GM10847 (cell line): Measurements from ENCODE around the gene OR6K2.

Experiments used
- POLR2A ChIP-seq: IDR thresholded peaks from 2 replicates; pipeline ENCODE4 v1.6.1; 2011; ENCODE audit not compliant: insufficient read length; ENCODE audit errors: extremely low read depth

The OR6K2 gene

DNA sequence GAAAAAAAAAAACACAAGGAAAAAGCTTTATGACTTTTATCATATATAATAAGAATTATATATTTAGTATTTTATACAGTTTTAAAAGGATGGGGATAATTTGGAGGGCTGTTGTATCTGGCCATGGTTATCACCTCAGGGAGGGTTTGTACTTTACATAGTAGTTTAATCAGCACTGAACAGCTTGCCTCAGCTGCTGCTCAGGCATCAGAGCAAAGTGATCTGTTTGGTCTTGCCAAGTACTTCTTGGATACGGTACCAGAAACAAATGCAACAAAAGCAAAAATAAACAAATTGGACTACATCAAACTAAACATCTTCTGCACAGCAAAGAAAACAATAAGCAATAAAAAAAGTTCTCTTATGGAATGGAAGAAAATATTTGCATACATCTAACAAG, 11.3 kb downstream of the OR6K2 start:
- TF ChIP-seq POLR2A: no peak

DNA sequence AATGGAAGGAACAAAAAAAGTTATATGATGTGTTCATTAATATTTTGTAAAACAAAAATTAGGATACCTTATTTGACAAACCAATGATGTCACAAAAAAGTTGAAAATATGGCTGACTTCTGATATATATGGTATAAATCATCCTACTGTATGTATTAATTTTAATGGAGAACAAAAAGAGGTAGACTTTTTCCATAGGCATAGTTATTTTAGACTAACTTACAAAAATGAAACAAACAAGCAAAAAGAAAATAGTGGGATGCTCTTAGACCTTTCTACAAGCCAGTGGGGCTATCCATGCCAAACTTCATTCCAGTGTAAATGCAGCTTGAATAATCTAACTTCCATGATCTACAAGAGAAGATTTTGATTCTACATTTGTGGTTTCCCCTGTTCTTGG, 13.4 kb downstream of the OR6K2 start:
- no peak for TF ChIP-seq POLR2A

DNA sequence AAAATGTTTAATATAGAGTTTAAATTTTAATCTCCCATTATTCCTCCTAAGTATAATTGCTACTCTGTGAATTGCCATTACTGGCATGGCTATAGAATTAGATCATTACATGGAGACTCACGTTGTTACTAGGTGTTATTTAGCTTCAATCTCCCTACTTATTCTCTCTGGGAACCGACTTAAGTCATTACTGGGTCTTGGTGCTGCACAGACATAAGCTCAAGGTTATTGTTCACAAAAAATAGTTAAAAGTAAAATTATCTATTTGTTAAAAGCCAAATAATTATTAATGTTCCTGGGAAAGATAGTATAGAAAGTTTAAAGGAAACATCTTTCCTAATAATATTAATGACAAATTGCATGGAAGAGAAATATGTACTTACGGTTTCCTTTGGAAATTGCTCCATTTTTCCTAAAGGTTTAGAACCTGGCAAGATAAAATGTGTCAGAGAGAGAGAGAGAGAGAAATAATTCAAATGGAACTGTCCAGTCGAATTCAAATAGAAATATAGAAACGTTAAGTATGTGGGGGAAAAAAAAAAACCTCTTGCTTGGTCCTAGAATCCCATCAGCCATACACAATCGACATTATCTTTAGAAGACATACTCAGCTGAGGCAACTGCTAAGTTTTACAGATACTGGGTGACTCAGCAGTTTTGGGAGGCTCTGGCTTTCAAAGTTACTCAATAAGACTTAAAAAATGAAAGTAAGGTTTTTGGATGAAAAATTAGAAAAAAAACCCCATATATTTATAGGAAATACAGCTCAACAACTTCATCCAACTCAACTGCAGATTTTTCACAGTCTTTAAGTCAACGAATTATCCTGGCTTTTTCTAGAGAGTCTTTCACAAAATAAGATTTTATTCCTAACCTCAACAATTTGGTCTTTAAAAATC, 14.1 kb downstream of the OR6K2 start, which contains the start of gene SPTA1:
TSS of gene SPTA1 (minus strand) at position 605 of the 899 bp plus-strand sequence. CDS start at position 407, 198 bp downstream.
- TF ChIP-seq POLR2A: no peak

DNA sequence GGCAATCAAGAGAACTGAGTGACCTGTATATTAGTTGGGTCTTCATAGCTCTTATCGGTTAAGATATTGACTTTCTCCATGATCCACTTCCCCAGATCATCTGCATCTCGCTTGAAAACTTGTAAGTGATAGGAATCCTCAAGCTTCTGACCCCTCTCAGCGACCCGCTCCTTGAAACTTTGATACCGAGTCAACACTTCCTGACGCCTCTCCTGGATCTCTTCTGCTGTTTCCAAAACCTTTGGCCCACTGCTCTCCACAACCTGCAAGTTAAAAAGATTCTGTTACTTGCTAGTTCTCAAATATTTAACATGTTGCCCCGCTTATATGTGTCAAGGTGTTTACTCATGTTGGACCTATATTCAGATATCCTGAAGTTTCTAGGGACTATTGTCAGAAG, 15.4 kb downstream of the OR6K2 start:
- TF ChIP-seq POLR2A: no peak

DNA sequence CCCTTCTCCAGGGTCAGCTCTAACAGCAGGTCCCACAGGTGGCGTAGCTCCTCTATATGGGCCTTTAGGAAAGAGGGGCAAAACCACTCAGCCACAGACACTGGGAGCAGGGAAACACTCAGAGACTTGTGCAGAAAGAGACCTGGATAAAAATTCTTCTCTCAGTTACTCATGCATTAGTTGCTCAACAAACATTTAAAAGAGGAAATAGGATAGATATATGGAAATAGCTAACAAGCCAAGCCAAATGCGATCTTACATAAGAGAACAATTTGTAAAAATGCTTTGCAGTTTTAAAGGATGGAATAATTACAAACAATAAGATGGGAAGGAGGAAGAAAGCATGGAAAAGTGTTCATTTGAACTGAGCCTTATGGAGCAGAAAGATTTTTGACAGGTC, 18.8 kb downstream of the OR6K2 start:
- no peak for TF ChIP-seq POLR2A

DNA sequence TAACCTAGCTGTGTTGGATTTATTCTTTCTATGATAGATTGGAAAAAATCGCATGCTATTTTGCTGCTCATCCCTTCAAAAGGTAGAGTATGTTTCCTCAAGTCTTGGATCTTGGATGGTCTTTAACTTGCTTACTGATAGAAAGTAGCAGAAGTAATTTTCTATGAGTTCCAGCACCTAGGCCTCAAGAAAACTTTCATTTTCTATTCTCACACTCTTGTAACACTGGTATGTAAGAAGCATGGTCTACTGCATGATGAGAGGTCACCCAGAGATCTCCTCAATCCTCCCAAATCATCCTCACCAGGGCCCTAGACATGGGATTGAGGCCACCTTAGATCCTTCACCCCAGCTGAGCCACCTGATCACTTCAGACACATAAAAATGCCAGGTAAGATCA, 21.2 kb downstream of the OR6K2 start:
- no peak for TF ChIP-seq POLR2A

DNA sequence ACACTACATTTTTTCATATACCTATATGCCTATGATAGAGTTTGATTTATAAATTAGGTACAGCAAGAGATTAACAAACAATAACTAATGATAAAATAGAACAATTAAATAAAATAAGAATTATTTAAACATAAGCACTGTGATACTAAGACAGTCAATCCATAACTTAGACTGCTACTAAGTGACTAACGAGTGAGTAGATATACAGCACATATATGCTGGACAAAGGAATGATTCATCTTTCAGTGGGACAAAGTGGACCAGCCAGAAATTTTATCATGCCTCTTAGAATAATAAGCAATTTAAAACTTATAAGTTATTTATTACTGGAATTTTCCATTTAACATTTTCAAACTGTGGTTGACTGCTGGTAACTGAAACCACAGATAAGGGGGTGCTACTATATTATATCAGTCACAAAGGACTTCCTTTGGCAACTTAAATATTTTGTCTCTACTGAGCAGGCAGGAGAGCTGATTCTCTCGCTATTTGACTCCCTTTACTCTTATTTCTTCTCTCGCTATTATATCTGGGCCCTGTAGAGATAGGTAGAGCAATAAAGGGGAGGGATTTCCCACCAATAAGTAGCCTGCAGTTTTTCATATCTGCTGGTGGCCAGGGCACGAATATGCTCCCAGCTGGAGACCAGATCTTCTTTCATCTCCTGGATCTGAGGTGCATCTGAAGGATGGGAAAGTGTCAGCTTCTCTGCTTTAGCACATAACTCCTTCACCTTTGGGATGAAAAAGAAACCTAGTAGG, 24.7 kb downstream of the OR6K2 start:
- no peak for TF ChIP-seq POLR2A

DNA sequence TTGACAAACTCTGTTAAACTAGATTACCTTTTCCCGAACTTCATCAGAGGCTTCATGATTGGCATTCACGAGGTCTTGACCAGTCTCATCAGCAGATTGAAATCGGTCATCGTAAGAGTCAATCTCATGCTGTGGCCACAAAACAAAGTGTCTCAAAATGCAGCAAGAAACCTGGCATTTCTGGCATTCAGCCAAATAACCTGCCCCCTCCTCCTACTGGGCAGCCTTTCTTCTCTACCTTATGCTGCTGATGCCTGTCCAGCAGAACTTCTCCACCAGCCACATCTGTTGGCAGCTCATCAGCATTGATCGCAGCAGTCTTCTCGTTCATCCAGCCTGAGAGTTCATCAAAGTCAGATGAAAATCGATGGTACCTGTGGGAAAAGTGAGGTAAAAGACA, 26.1 kb downstream of the OR6K2 start:
- no peak for TF ChIP-seq POLR2A

DNA sequence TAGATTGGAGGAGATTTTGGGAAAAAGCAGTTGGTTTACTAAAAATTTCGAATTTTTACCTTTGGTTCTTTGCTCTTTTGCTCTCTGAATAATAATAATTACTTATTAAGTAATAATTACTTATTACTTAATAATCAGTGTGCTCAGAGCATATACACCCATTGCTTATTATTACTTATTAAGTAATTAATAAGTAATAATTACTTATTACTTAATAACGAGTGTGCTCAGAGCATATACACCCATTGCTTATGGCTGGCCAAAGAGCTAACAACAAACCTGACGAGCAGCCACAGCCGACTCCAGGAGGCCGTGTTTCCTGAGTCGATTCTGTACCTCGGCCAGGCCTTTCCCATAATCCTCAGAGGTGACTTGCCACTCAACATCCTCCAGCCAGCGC, 34.4 kb downstream of the OR6K2 start:
- no peak for TF ChIP-seq POLR2A

DNA sequence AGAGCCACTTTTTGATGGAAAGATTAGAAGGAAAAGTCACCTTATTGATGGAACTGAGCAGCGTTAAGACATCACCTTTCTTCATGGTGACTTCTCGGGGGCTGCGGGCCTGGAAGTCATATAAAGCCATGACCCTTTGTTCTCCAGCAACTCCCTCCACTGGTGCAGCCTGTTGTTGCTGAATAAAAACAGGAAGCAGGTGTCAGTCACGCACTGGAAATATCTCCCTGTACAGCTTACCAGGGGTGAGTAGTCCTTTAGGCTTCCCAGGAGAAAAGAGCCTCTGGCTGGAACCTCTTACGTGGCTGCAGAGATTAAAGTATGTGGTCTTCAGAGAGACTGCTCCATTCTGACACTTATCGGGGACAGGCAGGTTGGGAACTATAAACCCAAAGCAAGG, 45.9 kb downstream of the OR6K2 start:
- no peak for TF ChIP-seq POLR2A

DNA sequence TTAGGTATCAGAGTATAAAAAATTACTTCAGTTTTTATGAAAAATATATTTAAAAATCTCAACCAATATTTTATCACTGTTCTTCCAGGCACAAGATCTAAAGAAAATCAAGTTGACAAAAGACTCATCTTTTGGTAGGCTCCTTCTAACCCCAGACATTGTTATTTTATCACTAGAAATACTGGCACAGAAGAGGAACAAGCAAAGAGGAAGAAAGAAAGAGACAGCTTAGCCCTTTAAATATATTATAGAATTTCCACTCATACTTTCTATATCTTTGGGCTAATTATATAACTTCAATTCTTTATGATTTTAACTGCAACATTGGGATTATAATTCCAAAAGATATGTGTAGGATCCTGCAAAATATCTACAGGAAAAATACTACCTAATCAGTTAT, 46.4 kb downstream of the OR6K2 start:
- no peak for TF ChIP-seq POLR2A

DNA sequence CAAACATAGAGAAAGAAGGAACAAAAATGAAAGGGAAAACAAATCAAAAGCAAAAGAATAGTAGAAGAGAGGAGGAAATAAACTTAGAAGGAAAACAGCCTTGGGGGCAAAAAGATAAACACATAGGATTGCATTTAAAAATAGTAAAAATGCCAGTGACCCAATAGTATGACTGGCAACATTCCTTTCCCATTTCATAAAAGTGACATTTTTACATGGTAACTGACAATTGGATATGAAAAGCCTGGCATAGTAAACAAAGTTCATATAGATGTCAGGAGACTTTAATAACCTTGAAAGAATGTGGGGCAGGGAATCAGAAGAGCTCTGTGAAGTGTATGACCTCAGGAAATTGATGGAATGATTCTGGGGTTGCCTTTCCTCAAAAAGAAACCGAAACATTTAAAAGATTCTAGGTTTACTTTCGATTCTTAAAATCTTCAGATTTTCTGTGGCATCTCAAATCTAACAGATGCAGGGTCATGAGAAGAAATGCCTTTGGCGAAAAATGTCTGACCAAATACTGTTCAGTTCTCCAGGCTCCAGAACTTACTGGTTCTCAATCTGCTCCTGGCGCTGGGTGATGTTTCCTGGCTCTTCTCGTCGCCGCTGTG, 47.6 kb downstream of the OR6K2 start:
- TF ChIP-seq POLR2A: no peak
